Islet of Langerhans (tissue), 1 donor: Measurements from ENCODE around the gene UTF1.

Experiments
- FAIRE-seq: peaks from one replicate; lab custom pipeline; 2011; peaks lifted over from hg19 to GRCh38; lab: Jason Lieb, UNC

UTF1 gene

DNA sequence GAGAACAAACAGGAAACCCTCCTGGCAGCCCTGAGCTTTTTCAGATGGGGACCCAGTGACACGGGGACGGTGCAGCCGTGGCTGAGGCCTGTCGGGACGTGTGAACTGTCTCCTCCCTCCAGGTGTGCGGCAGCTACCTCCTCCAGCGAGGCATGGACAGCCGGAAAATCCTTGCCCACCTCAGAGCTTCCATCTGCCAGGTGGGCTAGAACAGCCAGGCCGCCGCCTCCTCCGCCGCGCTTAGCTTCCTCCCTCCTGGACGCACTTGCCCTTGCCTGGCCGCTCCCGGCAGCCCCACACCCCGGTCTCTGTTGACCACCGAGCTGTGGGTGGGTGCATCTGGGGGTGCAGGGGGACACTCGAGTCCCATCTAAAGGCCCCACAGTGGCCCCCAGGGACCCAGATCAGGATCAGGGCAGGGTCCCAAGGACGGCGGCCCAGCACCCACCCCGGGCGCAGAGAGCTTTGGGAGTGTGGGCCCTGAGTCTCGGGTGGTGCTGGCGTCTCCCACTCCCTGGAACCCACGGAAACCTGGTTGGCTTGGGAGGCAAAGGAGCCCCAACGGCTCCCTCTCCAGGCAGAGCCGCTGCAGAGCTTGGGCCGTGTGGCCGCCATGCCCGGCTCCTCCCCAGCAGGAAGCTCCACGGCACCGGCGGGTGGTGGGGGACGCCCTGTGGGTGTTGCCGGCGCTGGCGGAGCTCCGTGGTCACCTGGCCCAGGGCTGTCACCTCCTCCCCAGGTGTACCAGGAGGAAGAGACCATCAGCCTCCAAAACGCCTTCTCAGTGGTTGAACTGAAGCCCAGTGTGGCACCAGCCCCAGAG lies 32.9 kb upstream of the UTF1 start:
- FAIRE-seq = no peak

DNA sequence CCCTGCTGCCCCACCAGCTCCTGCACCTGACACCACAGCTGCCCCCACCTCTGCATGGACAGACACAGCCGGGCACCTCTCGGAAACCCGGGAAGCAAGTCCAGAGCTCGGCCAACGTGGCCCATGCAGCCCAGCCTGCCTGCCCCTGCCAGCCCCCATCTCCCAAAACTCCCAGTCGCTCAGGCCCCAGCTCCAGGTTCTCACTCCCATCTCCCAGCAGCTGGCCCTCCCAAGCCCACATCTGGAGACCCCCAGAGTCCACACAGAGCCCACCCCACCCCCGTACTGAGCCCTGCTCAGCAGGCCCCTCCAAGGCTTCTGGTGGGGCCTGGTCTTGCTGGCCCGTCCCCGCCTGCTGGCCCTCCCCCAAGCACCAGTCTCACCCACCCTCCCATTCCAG lies 32.2 kb upstream of the UTF1 start:
- no peak for FAIRE-seq

DNA sequence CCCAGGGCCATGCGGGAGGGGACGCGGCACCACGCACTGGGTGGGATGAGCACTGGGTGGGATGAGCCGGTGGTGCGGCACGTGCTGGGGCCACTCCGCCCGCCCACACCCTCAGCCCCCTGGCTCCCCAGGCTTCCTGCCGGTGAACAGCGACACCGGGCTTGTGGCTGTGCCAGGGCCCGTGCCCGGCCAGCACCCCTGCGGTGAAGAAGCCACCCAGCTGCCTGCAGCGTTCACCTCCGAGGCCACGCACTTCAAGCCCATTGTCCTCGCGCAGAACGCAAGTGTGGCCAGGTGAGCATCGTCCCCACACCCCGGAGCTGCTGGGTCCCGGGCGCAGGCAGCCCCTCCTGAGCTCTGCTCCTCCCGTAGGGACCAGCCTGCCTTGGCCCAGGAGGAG lies 31.8 kb upstream of the UTF1 start:
- no peak for FAIRE-seq

DNA sequence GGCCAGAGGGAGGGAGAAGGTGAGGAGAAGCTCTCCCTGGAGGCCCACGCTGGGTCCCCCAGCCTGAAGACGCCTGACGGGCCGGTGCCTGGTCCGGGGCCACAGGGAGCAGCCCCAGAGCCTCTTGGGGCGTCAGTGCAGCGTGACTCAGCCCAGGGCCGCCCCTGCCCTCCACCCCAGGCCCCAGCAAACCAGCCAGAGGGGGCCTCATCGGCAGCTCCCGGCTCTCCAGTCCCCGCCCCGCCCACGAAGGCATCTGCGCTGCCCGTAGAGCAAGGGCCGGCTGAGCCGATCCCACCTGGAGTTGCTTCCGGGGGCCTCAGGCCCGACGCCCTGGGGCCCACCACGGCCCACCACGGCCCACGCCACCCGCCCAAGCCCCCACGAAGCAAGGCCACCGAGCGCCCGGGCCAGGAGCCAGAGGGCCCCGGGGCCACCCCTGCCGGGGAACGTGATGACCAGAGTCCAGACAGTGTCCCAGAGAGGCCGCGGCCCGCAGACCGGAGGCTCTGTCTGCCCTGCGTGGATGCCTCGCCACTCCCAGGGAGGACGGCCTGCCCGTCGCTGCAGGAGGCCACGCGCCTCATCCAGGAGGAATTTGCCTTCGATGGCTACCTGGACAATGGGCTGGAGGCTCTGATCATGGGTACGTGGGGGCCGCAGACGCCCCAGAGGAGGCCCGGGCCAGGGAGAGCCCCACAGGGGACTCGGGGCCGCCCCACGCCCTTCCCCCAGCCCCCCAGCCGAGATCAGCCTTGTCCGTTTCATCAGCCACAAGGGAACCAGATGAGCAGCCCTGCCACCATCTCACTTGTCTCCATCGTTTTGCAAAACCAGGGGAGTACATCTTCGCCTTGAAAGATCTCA lies 31.2 kb upstream of the UTF1 start:
- FAIRE-seq = no peak

DNA sequence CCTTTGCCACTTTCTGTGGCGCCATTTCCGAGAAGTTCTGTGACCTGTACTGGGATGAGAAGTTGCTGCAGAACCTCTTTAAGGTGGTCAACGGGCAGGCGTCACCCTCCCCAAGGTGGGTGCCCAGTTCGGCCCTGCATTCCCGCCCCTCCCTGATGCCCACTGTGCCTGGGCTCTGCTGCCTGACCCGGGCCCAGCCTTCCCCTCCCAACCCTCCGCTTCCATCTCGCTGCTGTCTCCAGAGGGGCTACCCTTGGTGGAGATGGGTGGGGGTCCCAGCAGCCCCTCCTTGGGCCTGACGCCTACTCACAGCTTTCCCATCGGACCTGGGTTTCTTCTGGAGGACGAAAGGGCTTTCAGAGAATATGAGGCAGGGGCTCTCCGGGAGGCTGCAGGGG lies 30.5 kb upstream of the UTF1 start:
- no peak for FAIRE-seq

DNA sequence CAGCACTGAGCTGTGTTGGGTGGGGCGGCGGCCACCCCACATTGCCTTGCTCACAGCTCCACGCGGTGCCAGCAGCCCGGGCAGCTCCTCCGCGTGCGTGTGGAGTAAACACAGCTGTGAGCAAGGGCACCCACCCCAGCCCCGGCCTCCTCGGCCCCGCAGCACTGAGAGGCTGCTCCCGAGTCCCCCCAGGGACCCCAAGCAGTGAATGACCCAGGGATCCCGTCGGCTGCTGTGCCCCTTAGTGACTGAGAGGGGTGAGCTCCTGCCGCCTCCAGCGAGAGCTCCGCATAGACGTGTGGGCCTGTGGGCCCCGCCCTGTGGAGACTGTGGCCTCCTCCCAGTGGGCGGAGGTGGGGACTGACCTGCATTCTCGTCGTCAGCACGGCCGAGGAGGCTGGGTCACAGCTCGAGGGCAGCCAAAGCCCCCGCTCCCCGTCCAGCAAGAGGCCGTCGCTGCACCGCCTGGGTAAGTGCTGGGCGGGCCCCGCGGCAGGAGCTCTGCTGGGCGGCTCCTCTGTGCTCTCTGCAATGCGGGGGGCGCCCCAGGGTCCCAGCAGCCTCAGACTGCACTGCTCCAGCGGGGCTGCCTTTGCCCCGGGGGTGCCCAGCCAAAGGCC lies 29.9 kb upstream of the UTF1 start:
- no peak for FAIRE-seq

DNA sequence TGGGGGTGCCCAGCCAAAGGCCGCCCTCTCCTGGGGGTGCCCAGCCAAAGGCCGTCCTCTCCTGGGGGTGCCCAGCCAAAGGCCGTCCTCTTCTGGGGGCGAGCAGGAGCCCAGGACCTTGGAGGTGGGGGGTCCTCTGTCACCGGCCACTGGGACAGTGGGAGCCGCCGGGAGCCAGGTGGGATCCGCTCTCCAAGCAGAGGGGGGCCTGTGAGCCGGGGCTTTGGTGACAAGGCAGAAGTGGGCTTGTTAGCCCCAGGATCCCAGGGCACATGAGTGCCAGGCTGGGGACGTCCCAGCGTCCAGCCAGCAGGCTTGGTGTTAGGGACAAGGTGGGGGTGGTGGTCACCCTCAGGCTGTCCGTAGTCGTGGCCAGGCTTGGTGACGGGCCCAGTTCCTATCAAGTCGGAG lies 29.4 kb upstream of the UTF1 start:
- no peak for FAIRE-seq

DNA sequence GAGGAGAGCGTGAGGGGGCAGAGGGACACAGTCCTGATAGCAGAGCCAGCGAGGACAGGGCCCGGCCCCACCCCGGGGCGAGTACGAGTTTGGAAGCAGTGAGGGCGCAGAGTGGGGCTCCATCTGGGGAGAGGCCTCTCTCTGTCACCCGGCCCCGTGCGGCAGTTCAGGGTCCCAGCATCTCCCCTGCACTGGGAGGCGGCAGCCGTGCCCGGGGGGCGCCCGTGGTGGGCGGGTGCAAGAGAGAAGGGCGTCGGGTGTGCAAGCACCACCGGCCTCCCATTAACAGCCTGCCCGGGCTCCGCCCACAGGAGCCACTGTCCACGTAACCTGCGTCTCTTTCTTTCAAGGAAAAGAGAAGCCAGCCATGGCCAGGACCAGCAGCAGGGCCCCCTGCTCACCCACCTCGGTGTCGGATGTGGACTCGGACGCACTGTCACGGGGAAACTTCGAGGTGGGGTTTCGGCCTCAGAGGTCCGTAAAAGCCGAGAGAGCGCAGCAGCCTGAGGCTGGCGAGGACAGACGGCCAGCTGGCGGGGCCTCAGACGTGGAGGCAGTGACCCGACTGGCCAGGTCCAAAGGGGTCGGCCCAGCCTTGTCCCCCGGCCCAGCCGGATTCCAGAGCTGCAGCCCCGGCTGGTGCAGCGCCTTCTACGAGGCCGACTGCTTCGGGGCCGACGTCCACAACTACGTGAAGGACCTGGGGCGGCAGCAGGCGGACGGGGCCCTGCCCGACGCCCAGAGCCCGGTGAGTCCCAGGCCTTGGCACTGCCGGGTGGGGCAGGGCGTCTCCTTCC lies 28.7 kb upstream of the UTF1 start:
- FAIRE-seq = no peak

DNA sequence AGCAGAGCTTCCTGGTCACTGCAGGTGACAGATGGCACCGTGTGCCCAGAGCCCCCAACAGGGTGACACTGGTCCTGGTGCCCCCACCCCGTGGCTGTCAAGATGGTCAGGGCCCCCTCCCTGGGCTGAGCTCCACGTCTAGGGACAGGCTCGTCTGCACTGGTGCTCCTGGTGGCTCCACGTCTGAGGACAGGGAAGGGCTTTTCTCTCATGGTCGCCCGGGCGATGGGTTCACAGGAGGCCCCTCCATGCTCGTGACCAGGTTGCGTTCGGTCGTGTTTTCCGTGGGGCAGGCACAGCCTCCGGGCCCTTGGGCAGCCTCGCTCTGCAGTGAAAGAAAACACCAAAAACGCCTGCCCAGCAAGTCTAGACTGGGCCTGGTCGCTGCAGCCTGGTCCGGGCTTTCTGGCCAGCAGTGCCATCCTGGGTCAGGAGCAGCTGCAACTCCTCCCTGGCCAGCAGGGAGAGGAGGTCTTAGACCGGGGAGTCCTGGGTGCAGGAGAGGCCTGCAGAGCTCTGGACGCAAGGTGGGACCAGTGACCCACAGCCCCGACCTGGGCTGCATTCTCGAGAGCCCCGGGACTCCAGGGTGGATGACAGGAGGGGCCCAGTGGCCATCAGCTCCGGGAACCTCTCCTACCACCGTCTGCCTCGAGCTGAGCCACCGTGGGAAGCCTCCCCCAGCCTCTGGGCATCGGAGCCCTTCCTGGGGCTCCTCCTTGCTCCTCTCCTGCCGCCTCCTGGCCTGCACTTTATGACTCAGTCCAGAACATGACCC lies 27.9 kb upstream of the UTF1 start:
- no peak for FAIRE-seq

DNA sequence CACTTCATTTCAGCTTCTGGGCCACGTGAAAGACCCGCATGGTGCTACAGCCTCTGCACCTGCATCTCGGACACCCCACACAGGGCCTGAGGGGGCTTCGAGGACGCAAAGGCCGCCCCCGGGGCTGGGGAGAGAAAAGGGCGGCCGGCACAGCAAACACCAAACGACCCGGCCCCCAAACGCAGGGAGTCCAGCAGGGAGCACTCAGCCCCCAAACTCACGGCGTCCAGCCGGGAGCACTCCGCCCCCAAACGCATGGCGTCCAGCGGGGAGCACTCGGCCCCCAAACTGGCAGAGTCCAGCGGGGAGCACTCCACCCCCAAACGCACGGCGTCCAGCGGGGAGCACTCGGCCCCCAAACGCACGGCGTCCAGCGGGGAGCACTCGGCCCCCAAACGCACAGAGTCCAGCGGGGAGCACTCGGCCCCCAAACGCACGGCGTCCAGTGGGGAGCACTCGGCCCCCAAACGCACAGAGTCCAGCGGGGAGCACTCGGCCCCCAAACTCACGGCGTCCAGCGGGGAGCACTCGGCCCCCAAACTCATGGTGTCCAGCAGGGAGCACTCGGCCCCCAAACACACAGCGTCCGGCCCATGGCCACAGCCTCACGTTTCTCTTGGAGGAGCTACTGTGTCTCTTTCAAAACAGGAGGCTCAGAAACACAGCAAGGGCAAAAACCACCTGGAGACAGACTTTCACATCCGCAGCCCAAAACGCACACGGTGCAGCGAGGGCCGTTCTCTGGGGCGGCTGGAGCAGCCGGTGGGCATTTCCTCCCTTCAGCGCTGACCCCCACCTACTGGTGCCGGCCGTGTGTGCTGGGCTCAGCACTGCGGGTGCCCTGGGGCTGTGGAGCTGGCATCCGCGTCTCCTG lies 27.0 kb upstream of the UTF1 start:
- no peak for FAIRE-seq

DNA sequence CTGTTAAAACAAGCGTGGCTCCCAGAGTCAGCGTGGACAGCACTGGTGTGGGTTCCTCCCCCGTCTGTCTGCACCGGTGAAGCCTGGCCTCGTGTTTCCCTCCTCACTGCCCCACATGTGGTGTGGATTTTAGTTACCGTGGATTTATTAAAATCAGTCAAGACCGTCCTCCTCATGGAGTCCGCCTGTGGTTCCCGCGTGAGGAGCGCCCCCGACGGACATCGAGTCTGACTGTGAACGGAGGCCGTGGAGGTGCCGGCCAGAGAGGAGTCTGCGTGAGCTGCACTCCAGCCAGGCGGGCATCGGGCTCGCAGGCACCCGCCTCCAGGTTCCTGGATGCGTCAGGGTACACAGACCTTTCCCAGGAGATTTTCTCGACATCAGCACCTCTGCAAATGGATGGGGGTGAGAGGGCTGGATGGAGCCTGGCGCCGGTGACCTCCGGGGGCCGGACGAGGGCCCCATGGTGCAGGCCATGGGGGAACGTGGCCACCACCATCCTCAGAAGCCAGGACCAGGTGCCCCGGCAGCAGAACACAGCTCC lies 26.3 kb upstream of the UTF1 start:
- no peak for FAIRE-seq

DNA sequence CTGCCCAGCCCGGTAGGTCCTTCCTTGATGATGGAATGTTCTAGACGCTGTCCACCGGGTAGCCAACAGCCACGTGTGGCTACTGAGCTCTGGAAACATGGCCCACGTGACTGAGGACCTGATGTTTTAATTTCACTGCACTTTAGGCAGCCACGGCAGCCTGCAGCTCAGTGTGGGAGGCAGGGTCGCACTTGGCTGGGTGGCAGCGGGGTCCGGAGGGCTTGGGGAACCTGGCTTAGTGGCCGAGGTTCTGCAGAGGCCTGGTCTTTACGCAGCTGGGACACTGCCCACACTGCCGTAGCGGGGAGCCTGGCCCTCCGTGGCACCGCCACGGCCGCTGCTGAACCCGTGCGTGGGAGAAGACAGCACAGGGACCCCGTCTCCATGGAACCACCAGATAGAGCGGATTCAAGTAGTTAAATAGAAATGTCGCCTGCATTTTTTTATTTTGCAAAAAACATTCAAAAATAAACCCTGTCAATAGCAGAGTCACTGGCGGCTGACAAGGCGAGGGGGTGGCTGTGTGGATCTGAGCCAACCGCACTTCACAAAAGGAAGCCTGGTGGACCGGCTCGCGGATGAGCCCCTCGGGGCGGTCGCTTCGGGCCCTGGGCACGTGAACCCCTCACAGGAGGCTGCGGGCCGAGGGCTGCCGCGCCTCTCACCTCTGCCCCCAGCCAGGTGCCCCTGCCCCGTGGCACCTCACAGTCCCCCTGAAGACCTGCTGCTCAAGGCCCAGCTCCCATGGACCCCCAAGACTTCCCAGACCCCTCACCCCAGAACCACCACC lies 25.6 kb upstream of the UTF1 start:
- no peak for FAIRE-seq

DNA sequence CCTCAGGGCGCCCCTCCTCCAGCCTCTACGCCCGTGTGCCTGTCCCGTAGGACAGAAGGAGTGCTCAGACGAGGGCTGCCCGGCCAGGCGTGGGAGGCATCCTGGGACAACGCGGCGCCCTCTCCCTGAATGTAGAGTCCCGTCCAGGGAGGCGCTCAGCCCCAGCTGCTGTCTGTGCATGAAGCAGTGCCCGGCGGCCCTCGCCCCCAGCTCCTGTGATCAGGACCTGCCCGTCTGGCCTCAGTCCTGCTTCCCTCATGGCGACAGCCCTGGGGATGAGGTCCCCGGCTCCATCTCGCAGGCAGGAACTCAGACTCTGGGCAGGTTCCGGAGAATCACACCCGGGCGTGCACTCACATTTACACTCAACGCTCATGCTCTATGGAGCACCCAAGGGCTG lies 24.9 kb upstream of the UTF1 start:
- no peak for FAIRE-seq

DNA sequence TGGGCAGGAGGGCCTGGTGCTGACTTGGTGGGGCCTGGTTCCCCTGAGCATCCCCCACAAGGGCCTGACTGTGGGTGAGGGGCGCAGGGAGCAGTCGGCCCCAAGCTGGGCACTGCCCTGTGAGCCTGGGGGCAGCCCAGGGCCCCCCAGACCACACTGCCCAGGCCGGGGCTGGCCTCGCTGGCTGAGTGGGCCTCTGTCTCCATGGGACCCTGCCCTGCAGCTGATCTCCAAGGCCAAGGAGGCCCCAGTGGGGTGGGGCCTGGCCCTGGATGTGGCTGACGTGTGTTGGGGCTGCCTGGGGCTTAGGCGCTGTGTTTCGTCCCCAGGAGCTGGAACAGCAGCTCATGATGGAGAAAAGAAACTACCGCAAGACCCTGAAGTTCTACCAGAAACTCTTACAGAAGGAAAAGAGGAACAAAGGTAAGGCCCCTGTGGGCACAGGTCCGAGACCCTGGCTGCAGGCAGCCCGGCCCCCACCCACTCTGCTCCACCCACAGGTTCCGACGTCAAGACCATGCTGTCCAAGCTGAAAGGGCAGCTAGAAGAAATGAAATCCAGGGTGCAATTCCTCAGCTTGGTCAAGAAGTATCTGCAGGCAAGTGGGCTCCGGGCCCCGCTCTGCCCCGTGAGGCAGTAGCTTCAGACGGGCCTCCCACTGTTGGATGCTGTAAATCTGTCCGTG lies 23.5 kb upstream of the UTF1 start:
- FAIRE-seq = no peak

DNA sequence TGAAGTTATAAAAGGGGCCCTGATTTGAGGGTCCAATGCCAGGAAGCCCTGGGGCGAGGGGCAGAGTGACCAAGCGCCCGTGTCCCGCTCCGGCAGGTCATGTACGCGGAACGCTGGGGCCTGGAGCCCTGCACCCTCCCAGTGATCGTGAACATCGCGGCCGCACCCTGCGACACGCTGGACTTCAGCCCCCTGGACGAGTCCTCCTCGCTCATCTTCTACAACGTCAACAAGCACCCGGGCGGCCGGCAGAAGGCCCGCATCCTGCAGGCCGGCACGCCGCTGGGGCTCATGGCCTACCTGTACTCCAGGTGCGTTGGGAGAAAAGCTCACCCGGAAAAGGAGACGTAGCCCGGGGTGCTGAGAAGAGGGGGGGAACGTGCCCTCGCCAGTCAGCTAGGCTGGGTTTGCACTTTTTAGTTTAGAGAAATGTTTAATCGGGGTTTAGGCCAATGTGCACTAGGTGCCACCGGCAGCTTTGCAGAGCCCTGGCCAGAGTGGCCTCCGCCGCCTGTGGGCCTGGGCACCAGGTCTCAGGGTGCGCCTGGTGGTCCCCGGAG lies 22.9 kb upstream of the UTF1 start:
- no peak for FAIRE-seq

DNA sequence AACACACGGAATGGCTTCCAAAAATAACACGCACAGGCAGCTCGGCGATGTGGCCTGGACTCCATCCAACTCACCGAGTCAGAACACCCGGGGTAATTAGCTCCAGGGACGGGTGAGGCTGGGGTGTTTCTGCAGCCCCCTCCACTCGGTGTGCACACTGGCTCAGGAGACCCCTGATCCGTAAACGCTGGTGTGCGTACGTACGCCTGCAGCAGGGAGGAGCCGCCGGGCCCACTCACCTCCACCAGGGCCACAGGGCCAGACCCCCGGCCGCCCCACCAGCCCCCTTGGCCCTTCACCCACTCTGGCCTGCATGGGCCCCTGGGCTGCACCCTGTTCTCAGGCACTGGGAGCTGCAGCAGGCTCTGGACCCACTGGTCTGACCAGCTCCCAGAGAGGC lies 22.4 kb upstream of the UTF1 start:
- FAIRE-seq = no peak

DNA sequence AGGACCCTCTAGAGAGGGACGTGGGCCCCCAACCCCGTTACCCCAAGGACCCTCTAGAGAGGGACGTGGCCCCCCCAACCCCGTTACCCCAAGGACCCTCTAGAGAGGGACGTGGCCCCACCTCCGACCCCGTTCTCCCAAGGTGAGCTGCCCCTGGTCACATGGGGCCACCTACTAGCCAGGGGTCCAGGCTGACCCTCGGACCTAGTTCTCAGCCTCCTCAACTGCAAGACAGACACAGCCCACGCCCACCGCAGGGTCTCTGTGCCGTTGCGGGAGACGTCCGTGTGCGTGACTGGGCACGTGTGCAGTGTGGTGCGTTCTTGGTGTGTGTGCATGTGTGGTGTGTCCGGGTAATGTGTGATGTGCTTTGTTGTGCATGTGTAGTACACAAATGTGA lies 21.6 kb upstream of the UTF1 start:
- no peak for FAIRE-seq

DNA sequence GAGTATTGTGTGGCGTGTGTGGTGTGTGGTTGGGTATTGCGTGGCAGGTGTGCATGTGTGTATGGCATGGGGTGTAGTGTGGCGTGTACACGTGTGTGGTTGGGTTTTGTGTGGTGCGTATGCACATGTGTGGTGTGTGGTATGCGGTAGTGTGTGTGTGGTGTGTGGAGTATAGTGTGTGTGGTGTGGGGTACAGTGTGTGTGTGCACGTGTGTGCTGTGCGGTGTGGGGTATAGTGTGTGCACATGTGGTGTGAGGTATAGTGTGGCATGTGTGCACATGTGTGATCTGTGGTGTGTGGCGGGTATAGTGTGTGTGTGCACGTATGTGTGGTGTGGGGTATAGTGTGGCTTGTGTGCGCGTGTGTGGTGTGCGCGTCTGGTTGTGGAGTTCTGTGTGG lies 20.9 kb upstream of the UTF1 start:
- no peak for FAIRE-seq

DNA sequence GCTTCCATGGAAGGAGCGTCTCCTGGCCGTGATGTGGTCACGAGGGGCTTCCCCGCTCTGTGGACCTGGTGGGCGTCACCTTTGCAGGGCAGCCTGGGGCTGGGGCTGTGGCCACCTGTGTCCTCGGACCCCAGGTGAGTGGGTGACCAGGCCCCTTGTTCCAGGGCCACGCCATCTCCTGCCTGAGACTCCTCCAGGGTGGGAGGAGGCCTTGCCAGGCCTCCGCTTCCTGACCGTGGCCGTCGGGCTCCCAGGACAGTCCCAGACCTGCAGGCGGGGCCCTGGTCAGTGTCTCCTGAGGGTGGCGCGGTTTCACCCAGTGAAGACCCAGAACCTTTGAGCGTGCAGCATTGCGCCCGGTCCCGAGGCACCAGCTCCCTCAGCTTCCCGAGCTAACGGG lies 20.4 kb upstream of the UTF1 start:
- no peak for FAIRE-seq
